Measurements from ENCODE around the gene PCNX3.

The PCNX3 gene

DNA sequence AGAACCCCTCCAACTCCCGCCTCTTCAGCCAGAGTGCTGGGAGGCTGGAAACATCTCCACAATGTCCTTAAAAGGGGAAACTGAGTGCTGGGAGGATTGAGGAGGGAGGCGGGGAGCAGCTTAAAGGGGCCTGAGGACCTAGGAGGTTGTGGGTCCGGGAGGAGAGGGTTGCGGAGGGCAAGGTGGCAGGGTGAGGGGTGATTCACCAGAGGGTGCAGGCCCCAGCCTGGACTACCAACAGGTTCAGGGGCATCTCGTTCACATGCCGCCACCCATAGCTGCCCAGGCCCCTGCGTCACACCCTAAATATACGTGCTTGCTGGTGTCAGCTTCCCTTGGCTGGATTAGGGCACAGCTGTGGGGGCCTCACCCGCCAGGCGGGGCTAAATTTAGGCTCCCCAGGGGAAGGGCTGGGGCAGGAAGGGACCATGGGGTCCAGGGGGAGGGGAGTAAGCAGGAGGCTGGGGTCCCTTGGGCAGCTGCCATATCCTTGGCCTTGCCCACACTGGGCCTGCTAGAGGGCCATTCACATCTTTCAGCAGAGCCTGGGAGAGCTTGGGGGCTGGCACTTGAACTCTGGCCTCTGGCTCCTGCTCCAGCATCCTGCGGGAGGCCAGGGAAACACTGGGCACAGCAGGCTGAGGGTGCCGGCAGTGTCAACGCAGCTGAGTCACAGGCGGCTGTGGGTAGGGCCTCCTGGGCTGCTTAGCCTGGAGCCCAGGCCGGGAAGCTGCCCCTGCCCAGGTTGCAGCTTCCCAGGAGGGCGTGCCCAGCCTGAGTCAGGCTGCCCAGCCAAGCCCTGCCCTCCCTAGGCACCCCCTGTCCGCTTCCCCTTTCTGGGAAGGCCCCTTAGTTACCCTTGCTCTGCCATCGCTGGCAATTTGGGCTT lies 38.5 kb upstream of the PCNX3 start:
- peak overlapping the region; percentile 60 for H3K4me3 ChIP-seq (ENCODE audit: low read depth, low read length)
- no peak for DNase-seq (ENCODE audit: low read depth)
- TF ChIP-seq, protein P1, sequence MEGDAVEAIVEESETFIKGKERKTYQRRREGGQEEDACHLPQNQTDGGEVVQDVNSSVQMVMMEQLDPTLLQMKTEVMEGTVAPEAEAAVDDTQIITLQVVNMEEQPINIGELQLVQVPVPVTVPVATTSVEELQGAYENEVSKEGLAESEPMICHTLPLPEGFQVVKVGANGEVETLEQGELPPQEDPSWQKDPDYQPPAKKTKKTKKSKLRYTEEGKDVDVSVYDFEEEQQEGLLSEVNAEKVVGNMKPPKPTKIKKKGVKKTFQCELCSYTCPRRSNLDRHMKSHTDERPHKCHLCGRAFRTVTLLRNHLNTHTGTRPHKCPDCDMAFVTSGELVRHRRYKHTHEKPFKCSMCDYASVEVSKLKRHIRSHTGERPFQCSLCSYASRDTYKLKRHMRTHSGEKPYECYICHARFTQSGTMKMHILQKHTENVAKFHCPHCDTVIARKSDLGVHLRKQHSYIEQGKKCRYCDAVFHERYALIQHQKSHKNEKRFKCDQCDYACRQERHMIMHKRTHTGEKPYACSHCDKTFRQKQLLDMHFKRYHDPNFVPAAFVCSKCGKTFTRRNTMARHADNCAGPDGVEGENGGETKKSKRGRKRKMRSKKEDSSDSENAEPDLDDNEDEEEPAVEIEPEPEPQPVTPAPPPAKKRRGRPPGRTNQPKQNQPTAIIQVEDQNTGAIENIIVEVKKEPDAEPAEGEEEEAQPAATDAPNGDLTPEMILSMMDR (conservative IDR thresholded peaks at IDR 0.05; ENCODE audit: low read depth, low read length), result no peak

DNA sequence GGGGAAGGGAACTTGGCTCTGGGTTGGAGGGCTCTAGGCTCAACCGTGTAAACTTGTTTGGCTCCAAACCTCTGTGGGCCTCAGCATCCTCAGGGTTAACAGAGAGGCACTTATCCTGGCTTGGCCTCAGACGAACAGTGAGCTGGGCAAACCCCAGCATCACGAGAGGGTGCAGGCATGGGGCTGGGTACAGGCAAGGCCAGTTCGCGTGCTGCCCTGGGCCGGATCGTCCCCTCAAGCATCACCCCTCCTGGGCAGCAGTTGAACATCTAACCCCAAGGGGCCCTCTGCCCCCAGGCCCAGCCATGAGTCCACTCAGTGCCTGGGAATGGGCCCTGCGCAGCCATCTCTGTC lies 37.8 kb upstream of the PCNX3 start:
- no peak overlapping the region for H3K4me3 ChIP-seq (ENCODE audit: low read depth, low read length)
- DNase-seq (ENCODE audit: low read depth), result no peak
- TF ChIP-seq, protein P1 (conservative IDR thresholded peaks at IDR 0.05; ENCODE audit: low read depth, low read length), result no peak

DNA sequence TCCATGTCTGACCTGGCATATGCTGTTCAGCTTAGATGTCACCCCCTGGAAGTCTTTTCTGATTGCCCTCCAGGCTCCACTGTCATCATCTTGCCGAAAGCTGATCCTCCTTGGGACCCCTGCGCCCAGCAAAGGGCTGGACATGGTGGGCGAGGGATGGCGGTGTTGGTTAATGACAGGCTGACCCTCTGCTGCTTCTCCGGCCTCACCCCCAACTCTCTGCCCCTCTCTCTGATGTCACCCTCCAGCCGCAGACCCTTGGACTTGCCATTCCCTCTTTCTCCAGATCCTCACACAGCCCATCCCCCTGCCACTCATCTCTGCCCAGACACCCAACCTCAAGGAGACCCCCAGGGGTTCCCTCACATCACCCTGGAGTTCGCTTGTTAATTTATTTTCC lies 37.4 kb upstream of the PCNX3 start:
- DNase-seq (ENCODE audit: low read depth), result no peak
- no peak overlapping the region for H3K4me3 ChIP-seq (ENCODE audit: low read depth, low read length)
- TF ChIP-seq, protein P1 (conservative IDR thresholded peaks at IDR 0.05; ENCODE audit: low read depth, low read length), result no peak

DNA sequence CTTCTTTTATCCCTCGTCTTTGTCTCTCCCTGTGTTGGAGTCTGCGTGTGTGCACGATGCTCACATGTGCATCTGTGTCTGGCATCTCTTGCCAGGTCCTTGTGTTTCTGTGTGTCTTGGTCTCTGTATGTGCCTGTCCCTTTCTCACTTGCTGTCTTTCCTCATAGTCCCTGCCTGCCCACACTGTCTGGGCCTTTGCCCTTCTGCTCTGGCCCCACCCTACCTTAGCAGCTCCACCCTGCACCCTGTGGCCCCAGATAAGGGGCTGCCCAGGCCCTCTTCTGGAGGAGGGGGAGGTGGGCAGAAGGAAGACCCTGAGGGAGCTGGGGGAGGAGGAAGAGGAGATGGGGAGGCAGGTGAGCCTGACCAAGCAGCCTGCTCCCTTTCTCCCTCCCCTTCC lies 36.9 kb upstream of the PCNX3 start:
- TF ChIP-seq, protein P1 (conservative IDR thresholded peaks at IDR 0.05; ENCODE audit: low read depth, low read length), result no peak
- no peak overlapping the region for H3K4me3 ChIP-seq (ENCODE audit: low read depth, low read length)
- DNase-seq (ENCODE audit: low read depth), result no peak

DNA sequence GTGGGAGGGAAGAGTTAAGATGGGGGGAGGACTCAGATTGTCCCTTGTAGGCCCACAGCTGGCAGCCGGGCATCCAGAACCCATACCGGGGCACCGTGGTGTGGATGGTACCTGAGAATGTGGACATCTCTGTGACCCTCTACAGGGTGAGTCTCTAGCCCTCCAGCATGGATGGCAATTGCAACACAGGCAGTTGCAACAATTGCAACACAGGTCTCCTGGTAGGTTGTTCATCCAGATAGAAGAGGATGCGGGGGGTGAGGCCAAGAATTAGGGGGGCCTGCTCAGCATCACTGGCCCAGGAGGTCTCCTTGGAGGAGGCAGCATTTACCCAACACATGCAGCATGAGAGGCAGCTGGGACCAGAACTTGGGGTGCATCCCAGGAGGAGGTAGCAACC lies 36.3 kb upstream of the PCNX3 start:
- TF ChIP-seq, protein P1 (conservative IDR thresholded peaks at IDR 0.05; ENCODE audit: low read depth, low read length), result no peak
- DNase-seq (ENCODE audit: low read depth), result no peak
- H3K4me3 ChIP-seq (ENCODE audit: low read depth, low read length), result no peak overlapping the region

DNA sequence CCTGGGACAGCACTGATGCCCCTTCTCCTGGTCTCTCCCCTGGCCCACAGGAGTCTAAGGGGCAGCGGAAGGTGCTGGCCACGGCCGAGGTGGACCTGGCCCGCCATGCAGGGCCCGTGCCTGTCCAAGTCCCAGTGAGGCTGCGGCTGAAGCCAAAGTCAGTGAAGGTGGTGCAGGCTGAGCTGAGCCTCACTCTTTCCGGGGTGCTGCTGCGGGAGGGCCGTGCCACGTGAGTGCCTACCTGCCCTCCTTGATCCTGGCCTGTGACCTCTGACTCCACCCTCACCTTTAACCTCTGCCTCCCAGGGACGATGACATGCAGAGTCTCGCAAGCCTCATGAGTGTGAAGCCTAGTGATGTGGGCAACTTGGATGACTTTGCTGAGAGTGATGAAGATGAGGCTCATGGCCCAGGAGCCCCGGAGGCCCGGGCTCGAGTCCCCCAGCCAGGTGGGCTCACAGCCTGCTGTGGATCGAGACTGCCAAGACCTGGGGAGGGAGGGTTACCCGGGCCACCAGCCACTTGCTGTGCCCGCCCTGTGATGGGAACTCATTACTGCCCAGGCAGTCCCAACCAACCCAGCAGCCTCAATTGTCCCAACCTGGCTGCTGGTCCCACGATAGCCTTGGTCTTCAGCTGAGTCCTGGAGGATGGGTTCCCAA lies 35.4 kb upstream of the PCNX3 start:
- TF ChIP-seq, protein P1 (conservative IDR thresholded peaks at IDR 0.05; ENCODE audit: low read depth, low read length), result no peak
- H3K4me3 ChIP-seq (ENCODE audit: low read depth, low read length), result no peak overlapping the region
- DNase-seq (ENCODE audit: low read depth), result no peak

Measured in choroid plexus epithelial cell (primary cell).